ENCODE measurements around the gene GNLY. TPM values are rescaled to one million over a fixed set of nuclear protein-coding genes. Genes with fewer than 3 reads are reported as not detected.

GNLY gene
- total and polyA plus RNA-seq, 2 donors from 2014 or later = 5.5 to 8.1 TPM

DNA sequence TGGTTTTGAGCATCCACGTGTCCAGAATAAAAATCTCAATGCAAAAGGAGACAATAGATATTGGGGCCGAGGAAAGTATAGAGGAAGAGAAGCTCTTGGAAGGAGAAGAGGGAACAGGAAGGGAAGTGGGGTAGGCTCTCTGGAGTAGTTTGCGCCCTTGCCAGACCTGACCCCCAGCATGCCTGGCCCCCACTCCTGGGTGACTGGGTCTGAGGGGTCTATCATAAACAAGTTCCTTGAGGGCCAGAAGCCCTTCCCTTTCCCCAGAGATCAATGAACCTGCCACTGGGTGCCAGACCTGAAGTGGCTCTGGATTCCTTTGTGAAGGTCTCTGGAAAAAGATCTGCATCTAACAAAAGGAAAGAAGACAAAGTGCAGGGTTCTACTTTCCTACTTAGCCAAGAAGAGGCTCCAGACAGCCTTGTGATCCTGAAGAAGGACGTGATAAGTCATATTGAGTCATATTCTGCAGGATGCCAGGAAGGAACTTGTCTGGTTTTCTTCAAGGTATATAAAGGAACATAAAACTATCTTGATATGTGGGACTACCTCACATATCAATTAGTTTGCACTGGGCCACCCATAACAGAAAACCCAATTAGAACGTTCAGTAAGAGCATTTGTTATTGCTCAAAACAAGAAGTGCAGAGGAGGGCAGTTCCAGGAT is 40.9 kb downstream of the GNLY start:
- no peaks in the 10 kb centered on the region for H3K27me3 ChIP-seq (ENCODE audit: control insufficient read depth, insufficient read depth, low read length)
- no peak overlapping the region for H3K9ac ChIP-seq (ENCODE audit: low read length in 3 of 3)
- intact Hi-C loops (cut with DNase I) = no loop called here
- no peaks in the 10 kb centered on the region for H3K9me3 ChIP-seq (ENCODE audit: control insufficient read depth in 2 of 3, insufficient read depth in 1 of 3, low read length in 3 of 3)
- H3K36me3 ChIP-seq (ENCODE audit: control insufficient read depth in 2 of 3, insufficient read depth in 3 of 3, low read length in 3 of 3) = no peaks in the 10 kb centered on the region
- H3K4me1 ChIP-seq (ENCODE audit: control insufficient read depth in 2 of 3, insufficient read depth in 2 of 3, low read depth in 1 of 3, low read length in 3 of 3) = peaks cover 0 to 8% (median 2%) of the 10 kb centered on the region in 3 donors
- TF ChIP-seq, protein P1, sequence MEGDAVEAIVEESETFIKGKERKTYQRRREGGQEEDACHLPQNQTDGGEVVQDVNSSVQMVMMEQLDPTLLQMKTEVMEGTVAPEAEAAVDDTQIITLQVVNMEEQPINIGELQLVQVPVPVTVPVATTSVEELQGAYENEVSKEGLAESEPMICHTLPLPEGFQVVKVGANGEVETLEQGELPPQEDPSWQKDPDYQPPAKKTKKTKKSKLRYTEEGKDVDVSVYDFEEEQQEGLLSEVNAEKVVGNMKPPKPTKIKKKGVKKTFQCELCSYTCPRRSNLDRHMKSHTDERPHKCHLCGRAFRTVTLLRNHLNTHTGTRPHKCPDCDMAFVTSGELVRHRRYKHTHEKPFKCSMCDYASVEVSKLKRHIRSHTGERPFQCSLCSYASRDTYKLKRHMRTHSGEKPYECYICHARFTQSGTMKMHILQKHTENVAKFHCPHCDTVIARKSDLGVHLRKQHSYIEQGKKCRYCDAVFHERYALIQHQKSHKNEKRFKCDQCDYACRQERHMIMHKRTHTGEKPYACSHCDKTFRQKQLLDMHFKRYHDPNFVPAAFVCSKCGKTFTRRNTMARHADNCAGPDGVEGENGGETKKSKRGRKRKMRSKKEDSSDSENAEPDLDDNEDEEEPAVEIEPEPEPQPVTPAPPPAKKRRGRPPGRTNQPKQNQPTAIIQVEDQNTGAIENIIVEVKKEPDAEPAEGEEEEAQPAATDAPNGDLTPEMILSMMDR (IDR thresholded peaks at IDR 0.05; ENCODE audit: borderline replicate concordance, extremely low read depth, insufficient read depth) = no peak
- FAIRE-seq = no peak
- H3K4me3 ChIP-seq (ENCODE audit: low read length in 3 of 3) = no peak overlapping the region
- DNase-seq = no peak
- H3K27ac ChIP-seq (ENCODE audit: low read depth in 2 of 2, low read length in 2 of 2) = no peak overlapping the region

DNA sequence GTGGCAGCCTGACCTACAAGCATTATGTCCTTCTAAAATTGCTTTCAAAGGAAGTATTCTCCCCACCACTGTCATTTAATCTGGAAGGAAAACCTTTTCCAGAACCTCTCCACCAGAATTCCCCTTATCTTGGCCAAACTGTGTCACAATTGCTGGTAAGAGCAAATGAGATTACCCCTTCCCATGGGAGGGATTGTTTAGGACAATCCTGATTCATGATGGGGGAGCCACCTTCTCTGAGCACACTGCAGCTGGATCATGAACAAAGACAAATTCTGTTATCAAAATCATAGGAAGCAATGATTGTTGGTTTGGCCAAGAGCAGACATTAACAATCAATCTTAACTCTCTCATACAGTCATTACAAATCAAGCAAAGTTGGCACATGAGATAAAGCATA is 41.5 kb downstream of the GNLY start:
- intact Hi-C loops (cut with DNase I) = no loop called here
- peaks cover 0 to 13% (median 2%) of the 10 kb centered on the region in 3 donors for H3K4me1 ChIP-seq (ENCODE audit: control insufficient read depth in 2 of 3, insufficient read depth in 2 of 3, low read depth in 1 of 3, low read length in 3 of 3)
- no peaks in the 10 kb centered on the region for H3K27me3 ChIP-seq (ENCODE audit: control insufficient read depth, insufficient read depth, low read length)
- H3K27ac ChIP-seq (ENCODE audit: low read depth in 2 of 2, low read length in 2 of 2) = no peak overlapping the region
- FAIRE-seq = no peak
- no peaks in the 10 kb centered on the region for H3K36me3 ChIP-seq (ENCODE audit: control insufficient read depth in 2 of 3, insufficient read depth in 3 of 3, low read length in 3 of 3)
- H3K4me3 ChIP-seq (ENCODE audit: low read length in 3 of 3) = no peak overlapping the region
- no peak for DNase-seq
- TF ChIP-seq, protein P1 (IDR thresholded peaks at IDR 0.05; ENCODE audit: borderline replicate concordance, extremely low read depth, insufficient read depth) = no peak
- H3K9me3 ChIP-seq (ENCODE audit: control insufficient read depth in 2 of 3, insufficient read depth in 1 of 3, low read length in 3 of 3) = no peaks in the 10 kb centered on the region
- no peak overlapping the region for H3K9ac ChIP-seq (ENCODE audit: low read length in 3 of 3)

DNA sequence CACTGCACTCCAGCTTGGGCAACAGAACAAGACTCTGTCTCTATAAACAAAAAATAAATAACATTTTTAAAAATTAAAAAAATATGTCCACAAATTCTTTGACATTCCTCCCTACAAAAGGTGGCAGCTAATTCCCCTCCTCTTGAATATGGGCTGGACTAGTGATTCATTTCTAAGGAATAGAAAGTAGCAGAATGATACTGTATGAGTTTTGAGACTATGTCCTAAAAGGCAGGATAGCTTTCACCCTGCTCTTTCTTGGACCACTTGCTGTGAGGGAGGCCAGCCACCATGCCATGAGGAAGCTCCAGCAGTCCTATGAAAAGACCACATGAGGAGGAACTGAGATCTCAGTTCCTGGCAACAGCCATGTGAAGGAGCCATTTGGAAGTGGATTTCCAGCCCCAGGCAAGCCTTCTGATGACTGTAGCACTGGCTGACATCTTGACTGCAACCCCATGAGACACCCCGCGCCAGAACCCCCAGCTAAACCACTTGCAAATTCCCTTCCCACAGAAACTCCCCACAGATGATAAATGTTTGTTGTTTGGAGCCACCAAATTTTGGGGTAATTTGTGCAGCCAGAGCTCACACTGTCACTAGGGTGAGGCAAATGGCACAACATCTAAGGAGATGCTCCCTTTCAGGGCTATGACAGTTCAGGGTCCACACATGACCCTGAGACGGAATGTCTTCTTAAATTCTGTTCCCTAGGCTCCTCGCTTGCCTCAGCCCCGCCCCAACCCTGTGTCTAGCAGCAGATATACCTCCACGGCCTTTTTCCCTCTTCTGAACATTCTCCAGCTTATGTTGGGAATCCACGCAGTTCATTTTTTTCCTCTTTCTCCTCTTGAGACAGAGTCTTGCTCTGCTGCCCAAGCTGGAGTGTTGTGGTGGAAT is 42.5 kb downstream of the GNLY start:
- Histone ChIP-seq H3K9me3 (ENCODE audit: control insufficient read depth in 2 of 3, insufficient read depth in 1 of 3, low read length in 3 of 3) (no peaks in the 10 kb centered on the region), H3K36me3 (ENCODE audit: control insufficient read depth in 2 of 3, insufficient read depth in 3 of 3, low read length in 3 of 3) (no peaks in the 10 kb centered on the region), H3K4me1 (ENCODE audit: control insufficient read depth in 2 of 3, insufficient read depth in 2 of 3, low read depth in 1 of 3, low read length in 3 of 3) (peaks cover 0 to 23% (median 10%) of the 10 kb centered on the region in 3 donors), H3K9ac (ENCODE audit: low read length in 3 of 3) (no peak overlapping the region), H3K27ac (ENCODE audit: low read depth in 2 of 2, low read length in 2 of 2) (peak overlapping the region in 1 of 2 donors; percentile 35), H3K4me3 (ENCODE audit: low read length in 3 of 3) (no peak overlapping the region), H3K27me3 (ENCODE audit: control insufficient read depth, insufficient read depth, low read length) (no peaks in the 10 kb centered on the region)
- TF ChIP-seq, protein P1 (IDR thresholded peaks at IDR 0.05; ENCODE audit: borderline replicate concordance, extremely low read depth, insufficient read depth) = no peak
- FAIRE-seq (no peak), DNase-seq (peak in 1 of 5 donors; percentile 45)
- intact Hi-C loops (cut with DNase I) = no loop called here

Data from kidney (tissue), 14 donors.